Stimulated activated CD4-positive, alpha-beta T cell treated with anti-CD3 and anti-CD28 coated beads, Interleukin-12 subunit alpha, Interleukin-12 subunit beta, amount 100 ng/mL, for 48 hours (primary cell): ENCODE measurements around the gene DNAAF6.
A peak's percentile ranks its signal among the peaks of the same experiment; 100 is the strongest.
"Not testable (repeated sequence)": the region's sequence is repeated elsewhere in the genome, so short reads cannot be mapped to it uniquely, and the experiment has no call there.

Source experiments
- DNase-seq, 3 donors: peaks; one replicate each; pipeline ENCODE4 v3.0.0-alpha.2; 2020; ENCODE audit warnings: low read depth in 2 of 3, low spot score in 1 of 3

DNAAF6 gene

GRCh38 chrX:107205770-107206696 lies at the start of gene DNAAF6, which contains the start of gene NUP62CL:
Gene DNAAF6 (plus strand): TSS chrX:107206611. CDS start chrX:107212876, 6,265 bp downstream.
Gene NUP62CL (minus strand): TSS chrX:107206433. CDS start chrX:107175146, 31,287 bp downstream.
- peak; percentile 47 to 55 (median 54) for DNase-seq

GRCh38 chrX:107157618-107158017 lies 48.8 kb upstream of the DNAAF6 start:
- not testable (repeated sequence) for DNase-seq

- no peak for DNase-seq
These were observed 39.1 kb upstream of the DNAAF6 start for GRCh38 chrX:107167163-107167921.

- no peak for DNase-seq
These were observed 38.2 kb upstream of the DNAAF6 start for GRCh38 chrX:107168257-107168656.

- DNase-seq, result no peak
These were observed 37.7 kb upstream of the DNAAF6 start for GRCh38 chrX:107168712-107169111.

- no peak for DNase-seq
These were observed 34.9 kb upstream of the DNAAF6 start for GRCh38 chrX:107171369-107172102.

- DNase-seq, result no peak
These were observed 9.1 kb upstream of the DNAAF6 start for GRCh38 chrX:107197319-107197718.

GRCh38 chrX:107198074-107198473 lies 8.3 kb upstream of the DNAAF6 start:
- DNase-seq, result not testable (repeated sequence)

GRCh38 chrX:107199491-107199890 lies 6.9 kb upstream of the DNAAF6 start:
- no peak for DNase-seq

- DNase-seq, result no peak
These were observed 2.3 kb upstream of the DNAAF6 start for GRCh38 chrX:107204068-107204605.

GRCh38 chrX:107206697-107207065 lies 270 bp downstream of the DNAAF6 start:
- no peak for DNase-seq

GRCh38 chrX:107207089-107207488 lies 678 bp downstream of the DNAAF6 start:
- DNase-seq, result no peak

GRCh38 chrX:107207943-107208342 lies 1.5 kb downstream of the DNAAF6 start:
- DNase-seq, result no peak

- DNase-seq, result no peak
These were observed 7.1 kb downstream of the DNAAF6 start for GRCh38 chrX:107213477-107213876.

GRCh38 chrX:107226757-107227156 lies 20.3 kb downstream of the DNAAF6 start:
- DNase-seq, result no peak

GRCh38 chrX:107227780-107228485 lies 21.5 kb downstream of the DNAAF6 start:
- DNase-seq, result no peak

- no peak for DNase-seq
These were observed 22.0 kb downstream of the DNAAF6 start for GRCh38 chrX:107228486-107228819.

- DNase-seq, result peak in 1 of 3 donors; percentile 1
These were observed 66.1 kb downstream of the DNAAF6 start for GRCh38 chrX:107272431-107272921.

GRCh38 chrX:107273795-107274194 lies 67.4 kb downstream of the DNAAF6 start:
- no peak for DNase-seq

- no peak for DNase-seq
These were observed 82.3 kb downstream of the DNAAF6 start for GRCh38 chrX:107288676-107289075.
